Upper lobe of left lung (tissue), 6 donors: ENCODE results near the gene RHBG. TPM values are rescaled to one million over a fixed set of nuclear protein-coding genes. Genes with fewer than 3 reads are reported as not detected.

Source experiments
- ATAC-seq, 2 donors: fragments of 200-7000 bp; cut with Tn5 transposase; one replicate each; pipeline ENCODE4 v1.9.1; 2022; ENCODE audit warnings: mild to moderate bottlenecking in 2 of 2, moderate library complexity in 2 of 2; ENCODE audit not compliant: low FRiP score in 2 of 2
- DNase-seq, 2 donors: peaks; one replicate each; pipeline ENCODE4 v3.0.0-alpha.2; 2019 to 2020
- H3K27ac ChIP-seq, 4 donors: fragments of 200-600 bp; sonication (generic); one replicate each; pipeline ENCODE4 v1.5.1; 2016 to 2019
- H3K27me3 ChIP-seq, 4 donors: fragments of 200-600 bp; sonication (generic); one replicate each; pipeline ENCODE4 v1.5.1; 2017 to 2019
- H3K36me3 ChIP-seq, 4 donors: fragments of 200-600 bp; sonication (generic); one replicate each; pipeline ENCODE4 v1.5.1; 2016 to 2019
- H3K4me1 ChIP-seq, 4 donors: fragments of 200-600 bp; sonication (generic); one replicate each; pipeline ENCODE4 v1.5.1; 2018 to 2019
- H3K4me3 ChIP-seq, 4 donors: fragments of 200-600 bp; sonication (generic); one replicate each; pipeline ENCODE4 v1.5.1; 2017 to 2019; ENCODE audit warnings: mild to moderate bottlenecking in 2 of 4, moderate library complexity in 1 of 4
- H3K9me3 ChIP-seq, 4 donors: fragments of 200-600 bp; sonication (generic); one replicate each; pipeline ENCODE4 v1.5.1; 2018 to 2019
- EP300 ChIP-seq, 4 donors: sonication (generic); formaldehyde crosslinking; IDR thresholded peaks; one replicate each; pipeline ENCODE4 v1.5.1; 2017; ENCODE audit warnings: antibody characterized with exemption in 4 of 4, control low read depth in 2 of 4
- POLR2A ChIP-seq, 4 donors: fragments of 450-650 bp; IDR thresholded peaks; one replicate each; pipeline ENCODE4 v1.5.1; 2016 to 2017; ENCODE audit warnings: antibody characterized with exemption in 4 of 4, mild to moderate bottlenecking in 2 of 4
- POLR2AphosphoS5 ChIP-seq, 2 donors: sonication (generic); formaldehyde crosslinking; IDR thresholded peaks; one replicate each; pipeline ENCODE4 v1.5.1; 2017; ENCODE audit warnings: antibody characterized with exemption in 2 of 2
- WGBS, 2 donors: methylation state at CpG; one replicate each; pipeline ENCODE4 v1.1.5; 2017 to 2018; 5-methylcytosine and 5-hydroxymethylcytosine counted together
- total RNA-seq, 6 donors: library from RNA; depleted of rRNA in 4 of 6; stranded (reverse); fragments of >200 nt in 4 of 6; gene quantifications; one replicate each; pipeline versions ENCODE4 v1.1.0 to v1.2.1, GENCODE V29; 2016 to 2021
- TF ChIP-seq, protein P1 (sequence below), 6 experiments: fragments of 450-650 bp in 4 of 6; fragments of 200-600 bp in 2 of 6; sonication (generic) in 2 of 6; IDR thresholded peaks; one replicate each; pipeline ENCODE4 v1.5.1; 2016 to 2019; ENCODE audit warnings: antibody characterized with exemption in 6 of 6
- donor health status: DM: no; HTN: no; CAD: no; lungs with moderate emphysema.
- donor health status: DM: no; HTN: yes; CAD: no; lungs with severe emphysema.

RHBG gene
- total RNA-seq, 6 donors from 2014 or later, result 0.24 TPM; not detected in 5

DNA sequence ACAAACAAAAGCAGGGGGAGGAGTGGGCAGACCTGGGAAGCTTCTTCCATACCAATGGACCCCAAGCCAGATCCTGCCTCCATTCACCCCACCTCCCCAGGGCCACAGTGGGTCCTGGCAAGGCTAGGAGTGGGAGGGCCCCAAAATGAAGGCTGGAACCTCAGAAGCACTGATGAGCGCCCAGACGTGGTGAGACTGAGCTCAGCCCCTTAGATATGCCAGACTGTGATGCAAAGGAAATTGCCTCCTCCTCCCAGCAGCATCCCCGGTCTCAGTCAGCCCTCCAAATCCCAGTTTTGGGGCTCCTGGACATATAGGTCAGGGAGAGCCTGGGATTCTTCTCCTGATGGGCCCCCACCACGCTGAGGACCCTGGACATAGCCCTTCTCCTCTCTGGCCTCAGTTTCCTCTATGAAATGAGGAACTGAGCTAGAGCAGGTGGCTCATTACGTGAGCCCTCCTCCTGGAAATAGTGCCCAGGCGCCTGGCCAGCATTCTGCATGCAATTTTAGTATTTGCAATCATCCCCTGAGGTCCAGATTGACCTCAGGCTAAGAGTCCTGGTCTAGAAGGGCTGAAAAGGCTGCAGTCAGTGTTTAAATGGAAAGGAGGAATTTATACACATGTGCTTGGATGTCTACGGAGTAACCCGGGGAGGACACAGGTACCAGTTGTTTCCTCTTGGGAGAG is 33.5 kb downstream of the RHBG start:
- TF ChIP-seq POLR2AphosphoS5 (IDR thresholded peaks at IDR 0.05), result no peak
- no peak for TF ChIP-seq EP300 (IDR thresholded peaks at IDR 0.05)
- TF ChIP-seq, protein P1, sequence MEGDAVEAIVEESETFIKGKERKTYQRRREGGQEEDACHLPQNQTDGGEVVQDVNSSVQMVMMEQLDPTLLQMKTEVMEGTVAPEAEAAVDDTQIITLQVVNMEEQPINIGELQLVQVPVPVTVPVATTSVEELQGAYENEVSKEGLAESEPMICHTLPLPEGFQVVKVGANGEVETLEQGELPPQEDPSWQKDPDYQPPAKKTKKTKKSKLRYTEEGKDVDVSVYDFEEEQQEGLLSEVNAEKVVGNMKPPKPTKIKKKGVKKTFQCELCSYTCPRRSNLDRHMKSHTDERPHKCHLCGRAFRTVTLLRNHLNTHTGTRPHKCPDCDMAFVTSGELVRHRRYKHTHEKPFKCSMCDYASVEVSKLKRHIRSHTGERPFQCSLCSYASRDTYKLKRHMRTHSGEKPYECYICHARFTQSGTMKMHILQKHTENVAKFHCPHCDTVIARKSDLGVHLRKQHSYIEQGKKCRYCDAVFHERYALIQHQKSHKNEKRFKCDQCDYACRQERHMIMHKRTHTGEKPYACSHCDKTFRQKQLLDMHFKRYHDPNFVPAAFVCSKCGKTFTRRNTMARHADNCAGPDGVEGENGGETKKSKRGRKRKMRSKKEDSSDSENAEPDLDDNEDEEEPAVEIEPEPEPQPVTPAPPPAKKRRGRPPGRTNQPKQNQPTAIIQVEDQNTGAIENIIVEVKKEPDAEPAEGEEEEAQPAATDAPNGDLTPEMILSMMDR (IDR thresholded peaks at IDR 0.05), result no peak
- no peak for TF ChIP-seq POLR2A (IDR thresholded peaks at IDR 0.05)
- DNase-seq (no peak), ATAC-seq (no peak)
- Histone ChIP-seq H3K36me3 (no peaks in the 10 kb centered on the region), H3K9me3 (no peaks in the 10 kb centered on the region), H3K27ac (no peak overlapping the region), H3K4me3 (no peak overlapping the region), H3K4me1 (no peaks in the 10 kb centered on the region), H3K27me3 (peaks cover 0 to 4% (median 0%) of the 10 kb centered on the region in 4 donors)
- 49 to 52% methylated on average over 5 to 8 of the region's 8 CpGs for WGBS, 2 donors

DNA sequence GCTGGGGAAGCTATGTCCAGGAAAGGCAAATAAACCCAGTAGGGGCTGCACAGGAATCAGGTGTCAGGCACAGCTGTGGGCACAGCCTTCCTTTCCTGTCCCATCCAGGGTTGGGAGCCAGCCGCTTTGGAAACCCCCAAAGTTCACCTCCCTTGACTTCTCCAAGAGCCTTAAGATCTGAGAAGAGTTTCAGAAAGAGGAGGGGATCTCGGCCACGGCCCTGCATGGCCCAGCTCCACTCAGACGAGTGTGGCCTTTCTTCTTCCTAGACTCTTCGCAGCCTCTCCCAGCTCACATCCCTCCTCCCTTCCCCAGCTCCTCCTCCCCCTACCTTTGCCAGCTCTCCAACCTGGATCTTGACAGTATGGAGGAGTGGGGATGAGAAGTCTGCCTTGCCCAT is 36.7 kb downstream of the RHBG start:
- no peaks in the 10 kb centered on the region for H3K36me3 ChIP-seq
- no peak overlapping the region for H3K27ac ChIP-seq
- H3K27me3 ChIP-seq, result peaks cover 0 to 4% (median 0%) of the 10 kb centered on the region in 4 donors
- DNase-seq (no peak), ATAC-seq (no peak)
- TF ChIP-seq POLR2A (IDR thresholded peaks at IDR 0.05), result no peak
- 54 to 69% methylated on average over 5 of the region's 5 CpGs for WGBS, 2 donors
- no peak overlapping the region for H3K4me3 ChIP-seq
- H3K9me3 ChIP-seq, result no peaks in the 10 kb centered on the region
- H3K4me1 ChIP-seq, result no peaks in the 10 kb centered on the region

DNA sequence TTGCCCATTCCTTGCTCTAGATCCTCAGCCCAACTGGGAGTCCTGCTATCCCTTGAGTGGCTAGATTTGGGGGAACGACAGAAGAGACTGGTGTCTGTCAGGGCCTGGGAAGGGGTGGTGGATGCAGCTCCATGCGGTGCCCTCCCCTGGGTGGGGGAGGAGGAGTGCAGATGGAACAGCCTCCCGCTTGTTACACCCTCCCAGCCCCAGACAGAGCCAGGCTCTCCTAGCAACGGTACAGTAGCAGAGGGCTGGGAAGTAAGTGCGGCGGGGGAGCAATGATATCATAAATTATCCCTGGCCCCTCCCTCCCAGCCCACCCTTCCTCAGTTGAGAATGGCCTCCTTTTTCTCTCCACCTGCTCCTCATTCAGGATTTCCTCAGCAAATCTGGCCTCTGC is 37.2 kb downstream of the RHBG start:
- DNase-seq, result no peak
- Histone ChIP-seq H3K27ac (no peak overlapping the region), H3K36me3 (no peaks in the 10 kb centered on the region), H3K4me1 (no peaks in the 10 kb centered on the region), H3K27me3 (peaks cover 0 to 4% (median 0%) of the 10 kb centered on the region in 4 donors), H3K9me3 (no peaks in the 10 kb centered on the region), H3K4me3 (no peak overlapping the region)
- TF ChIP-seq POLR2A (IDR thresholded peaks at IDR 0.05), result no peak
- no peak for TF ChIP-seq EP300 (IDR thresholded peaks at IDR 0.05)
- no peak for TF ChIP-seq POLR2AphosphoS5 (IDR thresholded peaks at IDR 0.05)
- TF ChIP-seq, protein P1 (IDR thresholded peaks at IDR 0.05), result no peak
- WGBS, 2 donors, result 46 to 77% methylated on average over 4 to 6 of the region's 6 CpGs
- no peak for ATAC-seq

DNA sequence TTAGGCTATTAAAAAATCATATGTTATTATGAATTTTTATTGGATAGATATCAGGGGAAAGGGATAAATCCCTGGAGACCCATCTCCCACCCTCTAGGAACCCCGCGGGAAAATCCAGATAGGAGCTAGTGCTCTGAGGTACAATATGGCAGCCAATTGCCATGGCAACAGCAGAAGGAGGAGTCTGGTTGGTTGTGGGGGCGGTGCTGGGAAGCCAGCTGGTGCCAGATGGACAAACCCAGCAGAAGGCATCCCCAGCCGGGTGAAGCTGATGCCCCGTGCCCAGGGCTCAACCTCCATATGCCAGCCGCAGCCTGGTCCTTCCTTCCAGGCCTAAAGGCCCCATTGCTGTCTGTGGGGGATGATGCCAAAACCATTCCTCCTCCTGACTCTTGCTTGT is 38.3 kb downstream of the RHBG start:
- Histone ChIP-seq H3K36me3 (no peaks in the 10 kb centered on the region), H3K4me3 (no peak overlapping the region), H3K4me1 (no peaks in the 10 kb centered on the region), H3K27me3 (peaks cover 0 to 4% (median 0%) of the 10 kb centered on the region in 4 donors), H3K27ac (no peak overlapping the region), H3K9me3 (no peaks in the 10 kb centered on the region)
- ATAC-seq (no peak), DNase-seq (no peak)
- 61 to 80% methylated on average over 3 to 6 of the region's 6 CpGs for WGBS, 2 donors
- TF ChIP-seq, protein P1 (IDR thresholded peaks at IDR 0.05), result no peak
- no peak for TF ChIP-seq EP300 (IDR thresholded peaks at IDR 0.05)
- TF ChIP-seq POLR2A (IDR thresholded peaks at IDR 0.05), result no peak
- TF ChIP-seq POLR2AphosphoS5 (IDR thresholded peaks at IDR 0.05), result no peak

DNA sequence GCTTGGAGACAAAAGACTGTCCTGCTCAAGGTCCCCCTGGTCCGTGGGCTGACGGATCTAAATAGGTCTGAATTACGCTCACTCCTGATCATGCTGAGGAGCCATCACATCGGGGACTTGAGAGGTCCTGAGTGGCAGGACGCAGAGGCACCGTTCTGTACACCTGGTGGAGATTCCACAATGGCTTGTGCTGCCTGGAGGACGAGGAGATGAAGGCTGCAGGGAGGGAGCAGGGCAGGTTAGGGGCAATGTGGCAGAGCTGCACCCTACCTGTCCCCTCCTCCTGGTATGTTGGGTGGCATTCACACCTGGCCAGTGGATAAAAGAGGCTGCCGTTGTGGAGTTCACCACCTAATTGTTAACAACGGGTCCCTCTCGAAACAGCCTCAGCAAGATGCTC is 38.7 kb downstream of the RHBG start:
- H3K9me3 ChIP-seq, result no peaks in the 10 kb centered on the region
- TF ChIP-seq POLR2A (IDR thresholded peaks at IDR 0.05), result no peak
- TF ChIP-seq, protein P1 (IDR thresholded peaks at IDR 0.05), result no peak
- no peak for TF ChIP-seq POLR2AphosphoS5 (IDR thresholded peaks at IDR 0.05)
- no peak for TF ChIP-seq EP300 (IDR thresholded peaks at IDR 0.05)
- ATAC-seq, result no peak
- 46 to 71% methylated on average over 3 to 10 of the region's 10 CpGs for WGBS, 2 donors
- no peak overlapping the region for H3K27ac ChIP-seq
- DNase-seq, result no peak
- H3K4me1 ChIP-seq, result no peaks in the 10 kb centered on the region
- no peak overlapping the region for H3K4me3 ChIP-seq
- H3K36me3 ChIP-seq, result no peaks in the 10 kb centered on the region
- peaks cover 0 to 4% (median 0%) of the 10 kb centered on the region in 4 donors for H3K27me3 ChIP-seq
